DMS79 (cell line): ENCODE data around the gene LCN12.

Experiments
- DNase-seq: peaks from one replicate; lab custom pipeline; 2025; lab: John Stamatoyannopoulos, UW

LCN12 gene

GRCh38 chr9:136927343-136928271 lies 24.5 kb upstream of the LCN12 start:
- DNase-seq = no peak

DNA sequence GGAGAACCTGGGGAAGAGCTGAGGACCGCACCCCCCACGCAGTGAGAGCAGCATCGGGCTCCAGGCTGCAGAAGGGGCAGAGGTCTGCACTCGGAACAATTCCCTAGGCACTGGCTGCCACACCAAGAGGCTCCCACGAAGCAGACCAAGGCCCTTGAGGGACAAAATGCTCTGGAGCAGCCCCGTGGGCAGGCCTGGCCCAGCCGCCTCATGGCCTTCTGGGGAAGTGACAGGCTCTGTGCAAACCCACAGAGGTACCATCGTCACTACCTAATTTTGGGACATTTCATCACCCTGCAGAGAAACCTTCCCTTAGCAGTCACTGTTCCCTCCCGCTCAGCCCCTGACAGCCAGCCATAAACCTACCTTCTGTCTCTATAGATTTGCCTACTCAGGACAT lies 23.5 kb upstream of the LCN12 start:
- no peak for DNase-seq

DNA sequence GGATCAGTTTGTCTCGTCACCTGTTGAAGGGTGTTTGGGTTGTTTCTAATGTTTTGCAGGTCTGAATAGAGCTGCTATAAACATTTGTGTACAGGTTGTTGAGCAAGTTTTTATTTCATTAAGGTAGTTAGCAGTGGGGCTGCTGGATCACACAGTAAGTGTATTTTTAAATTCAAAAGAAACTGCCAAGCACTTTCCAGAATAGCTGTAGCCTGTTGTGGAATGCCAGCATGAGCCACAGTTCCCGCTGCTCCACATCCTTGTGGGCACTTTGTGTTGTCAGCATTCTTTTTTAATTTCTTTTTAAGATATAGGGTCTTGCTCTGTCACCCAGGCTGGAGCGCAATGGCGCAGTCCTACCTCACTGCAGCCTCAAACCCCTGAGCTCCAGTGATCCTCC lies 22.1 kb upstream of the LCN12 start:
- DNase-seq = no peak

- DNase-seq = no peak
Measured at GRCh38 chr9:136931611-136932130, 20.4 kb upstream of the LCN12 start.

DNA sequence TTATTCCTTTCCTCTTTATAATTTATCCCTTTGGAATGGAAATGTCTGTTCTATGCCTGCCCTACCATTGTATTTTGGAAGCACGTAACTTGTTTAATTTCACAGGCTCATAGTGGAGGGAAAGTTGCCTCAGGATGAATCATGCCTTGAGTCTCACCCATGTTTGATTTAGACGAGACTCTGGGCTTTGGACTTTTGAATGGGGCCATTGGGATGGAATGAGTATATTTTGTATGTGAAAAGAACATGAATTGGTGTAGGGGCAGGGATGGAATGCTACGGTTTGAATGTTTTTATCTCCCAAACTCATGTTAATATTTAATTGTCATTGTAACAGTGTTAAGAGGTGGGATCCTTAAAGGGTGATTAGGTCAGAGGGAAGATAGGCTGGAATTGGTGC lies 17.8 kb upstream of the LCN12 start:
- no peak for DNase-seq

DNA sequence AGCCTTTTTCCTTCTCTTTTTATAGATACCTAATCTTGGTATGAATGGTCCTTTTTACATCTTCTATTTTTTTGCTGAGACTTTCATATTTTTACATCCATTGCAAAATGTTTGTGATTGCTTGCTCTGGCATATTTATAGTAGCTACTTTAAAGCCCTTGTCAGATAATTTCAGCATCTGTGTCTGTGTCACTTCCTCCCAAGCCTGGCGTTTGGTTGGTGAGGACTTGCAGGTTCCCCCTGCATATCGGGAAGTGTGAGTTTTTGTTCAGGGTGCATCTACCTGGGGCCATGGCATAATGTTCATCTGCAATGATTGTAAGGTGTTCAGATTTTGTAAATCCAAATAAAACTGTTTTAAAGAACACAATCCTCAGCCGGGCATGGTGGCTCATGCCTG lies 16.4 kb upstream of the LCN12 start:
- DNase-seq = no peak

DNA sequence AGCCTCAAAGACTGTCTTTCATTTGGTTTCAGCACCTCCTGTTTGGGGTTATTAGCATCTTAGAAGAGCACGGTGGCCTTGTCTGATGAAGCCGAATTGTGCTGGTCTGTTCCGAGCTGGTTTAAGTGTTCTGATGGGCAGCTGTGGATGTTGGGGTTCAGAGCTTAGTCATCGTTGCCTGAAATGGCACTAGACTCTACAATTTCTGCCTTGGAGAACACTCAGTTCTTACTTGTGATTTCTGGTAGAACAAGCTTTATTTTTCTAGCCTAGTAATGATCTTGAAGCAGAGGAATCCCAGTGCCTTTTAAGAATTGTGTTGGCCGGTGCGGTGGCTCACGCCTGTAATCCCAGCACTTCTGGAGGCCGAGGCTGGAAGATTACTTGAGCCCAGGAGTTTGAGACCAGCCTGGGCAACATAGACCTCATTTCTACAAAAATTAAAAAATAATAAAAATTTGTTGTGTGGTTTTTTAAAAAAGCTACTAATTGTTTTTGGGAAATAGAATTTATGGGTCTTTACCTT lies 15.4 kb upstream of the LCN12 start:
- no peak for DNase-seq

GRCh38 chr9:136937186-136938001 lies 14.7 kb upstream of the LCN12 start:
- no peak for DNase-seq

- DNase-seq = no peak
Measured at GRCh38 chr9:136939431-136939995, 12.6 kb upstream of the LCN12 start.

- DNase-seq = no peak
Measured at GRCh38 chr9:136939996-136940525, 12.0 kb upstream of the LCN12 start.

- no peak for DNase-seq
Measured at GRCh38 chr9:136940526-136941230, 11.4 kb upstream of the LCN12 start.

DNA sequence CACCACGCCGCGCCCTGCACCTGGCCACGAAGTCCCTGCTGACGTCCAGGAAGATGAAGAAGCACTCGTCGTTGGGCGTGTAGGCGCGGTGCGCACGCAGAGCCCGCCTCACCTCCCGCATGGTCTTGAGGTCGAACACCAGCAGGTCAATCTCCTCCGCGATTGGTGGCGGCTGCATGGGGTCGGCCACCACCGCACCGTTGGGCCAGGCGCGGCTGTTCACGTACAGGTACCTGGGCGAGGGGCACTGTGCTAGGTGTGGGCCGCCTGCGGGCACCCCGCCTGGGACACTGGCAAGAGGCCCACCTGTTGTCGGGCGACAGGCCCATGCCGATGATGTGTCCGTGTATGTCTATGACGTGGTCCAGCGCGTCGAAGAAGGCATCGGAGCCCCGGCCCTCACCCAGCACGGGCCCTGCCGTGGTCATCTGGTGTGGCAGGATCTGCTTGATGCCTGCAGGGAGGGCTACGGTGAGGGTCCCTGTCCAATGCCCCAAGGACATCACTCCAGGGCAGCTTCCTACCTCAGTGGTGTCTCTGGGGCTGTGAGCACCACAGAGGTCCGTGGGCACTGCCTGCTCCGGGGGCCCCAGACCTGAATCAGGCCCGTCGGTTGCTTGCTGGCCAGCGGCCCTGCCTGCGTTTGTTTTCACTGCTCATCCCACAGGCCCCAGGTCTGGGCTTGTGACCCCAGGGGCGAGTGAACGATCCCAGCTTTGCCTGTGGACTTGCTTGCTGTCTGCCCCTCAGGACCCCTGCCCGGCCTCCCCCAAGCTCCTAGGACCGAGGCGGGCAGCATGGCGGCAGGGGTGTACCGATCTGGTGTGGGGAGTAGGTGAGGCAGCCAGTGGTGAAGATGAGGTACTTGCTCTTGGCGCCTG lies 10.6 kb upstream of the LCN12 start:
- no peak for DNase-seq

GRCh38 chr9:136942112-136942880 lies 9.8 kb upstream of the LCN12 start:
- no peak for DNase-seq

GRCh38 chr9:136942881-136943230 lies 9.2 kb upstream of the LCN12 start:
- DNase-seq = no peak

DNA sequence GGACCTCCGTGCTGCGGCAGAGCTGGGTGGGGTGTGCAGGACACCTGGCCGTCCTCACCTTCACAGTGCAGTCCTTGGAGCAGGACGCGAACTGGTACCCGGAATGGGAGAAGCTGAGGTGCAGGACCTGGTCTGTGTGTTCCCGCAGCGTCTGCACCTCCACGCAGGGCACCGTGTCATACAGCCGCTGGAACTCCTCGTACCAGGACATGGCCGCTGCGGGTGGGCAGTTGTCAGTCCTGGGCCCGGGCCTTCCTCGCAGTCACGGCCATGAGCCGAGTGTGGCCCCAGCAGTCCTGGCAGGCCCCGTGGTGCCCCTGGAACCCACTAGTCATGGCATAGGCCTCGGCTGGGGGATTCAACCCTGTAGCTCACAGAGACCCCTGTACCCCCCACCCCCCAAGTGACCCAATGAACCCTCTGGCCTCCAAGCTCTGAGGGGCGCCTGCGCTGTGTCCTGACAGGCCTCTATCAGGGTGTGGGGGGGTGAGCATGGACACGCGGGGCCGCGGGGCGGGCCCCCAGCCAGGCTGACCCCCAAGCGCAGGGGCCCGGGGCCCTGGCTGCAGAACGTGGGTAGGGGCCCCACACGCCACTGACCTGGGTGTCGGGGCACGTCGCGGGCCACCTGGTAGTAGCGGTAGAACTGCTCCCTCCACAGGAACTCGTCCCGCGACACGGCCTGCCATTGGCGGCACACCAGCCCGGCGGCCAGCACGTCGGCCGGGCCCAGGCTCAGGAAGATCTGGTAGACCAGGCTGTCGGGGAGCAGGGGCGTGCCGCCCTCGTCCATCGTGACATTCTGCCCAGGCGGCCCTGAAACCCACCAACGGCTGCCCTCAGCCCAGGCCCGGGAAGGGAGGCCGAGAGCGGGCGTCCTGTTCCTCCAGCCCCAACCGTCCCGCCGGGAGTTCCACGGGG lies 8.5 kb upstream of the LCN12 start:
- no peak for DNase-seq

DNA sequence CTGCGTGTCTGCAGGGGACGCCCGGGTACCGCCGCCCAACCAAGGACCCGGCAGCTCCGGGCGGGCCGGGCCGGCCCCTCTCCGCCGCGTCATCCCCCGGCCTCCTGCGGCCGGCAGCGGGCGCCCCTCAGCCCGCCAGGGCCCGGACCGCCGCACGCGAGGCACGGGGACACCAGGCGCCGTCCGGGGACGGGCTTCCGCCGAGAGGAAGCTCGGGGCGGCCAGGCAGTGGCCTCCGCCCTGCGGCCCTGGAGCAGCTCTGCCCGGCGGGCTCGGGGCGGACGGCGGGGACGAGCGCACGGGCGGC lies 7.9 kb upstream of the LCN12 start:
- DNase-seq = no peak

GRCh38 chr9:136944519-136945332 lies 7.3 kb upstream of the LCN12 start, which contains the start of the genes C8G and FBXW5:
Gene C8G, plus strand, starts transcription at chr9:136945243. Its CDS starts 78 bp downstream, at chr9:136945321.
Gene FBXW5, minus strand, starts transcription at chr9:136944738. Its CDS starts 655 bp downstream, at chr9:136944083.
- peak; percentile 83 for DNase-seq
